HepG2 (cell line): ENCODE results near the gene TSPYL1. TPM values are rescaled to one million over a fixed set of nuclear protein-coding genes. Genes with fewer than 3 reads are reported as not detected.

Experiments
- ATAC-seq: fragments of 200-7000 bp; cut with Tn5 transposase; 3 replicates; pipeline ENCODE4 v1.9.1; 2020; ENCODE audit warnings: mild to moderate bottlenecking, moderate library complexity
- BruUV-seq: library from RNA; stranded (reverse); fragments of 400-500 nt; replicated peaks from 2 replicates; lab custom pipeline; 2021; lab: Mats Ljungman, UMichigan
- CTCF ChIA-PET: fragments of 300-600 bp; formaldehyde crosslinking; extraction: SDS; loops from one replicate; lab custom pipeline; 2021; ENCODE audit warnings: low total read pairs, inconsistent platforms, low intra/inter-chr PET ratio; lab: Yijun Ruan, JAX
- POLR2A ChIA-PET: fragments of 350-600 bp; sonication (Branson Sonifier 250); formaldehyde crosslinking; loops from one replicate; lab custom pipeline; 2020; ENCODE audit warnings: antibody characterized with exemption, inconsistent platforms; lab: Yijun Ruan, JAX
- DNase-seq: peaks from one replicate; pipeline ENCODE4 v3.0.0-alpha.2; 2015; ENCODE audit warnings: low spot score
- FAIRE-seq: peaks from 3 replicates; lab custom pipeline; 2011; peaks lifted over from hg19 to GRCh38; lab: Jason Lieb, UNC
- H2AFZ ChIP-seq: one replicate; pipeline ENCODE4 v1.6.1; 2011; ENCODE audit warnings: low read length, inconsistent platforms
- H3K27ac ChIP-seq: fragments of 300-600 bp; 3 replicates; pipeline ENCODE4 v1.8.0; 2011; ENCODE audit warnings: mixed run types, mild to moderate bottlenecking, mixed read lengths, low read length, inconsistent platforms; ENCODE audit not compliant: insufficient read depth; ENCODE audit errors: extremely low read length
- H3K27me3 ChIP-seq, 2 experiments: fragments of 200-600 bp in 1 of 2; 2 replicates in 1 of 2; 3 replicates in 1 of 2; pipeline versions ENCODE4 v1.6.0 to v1.8.0; 2011; ENCODE audit warnings: low read length in 2 of 2, mild to moderate bottlenecking in 2 of 2, moderate library complexity in 2 of 2, inconsistent platforms in 1 of 2; ENCODE audit not compliant: insufficient read depth in 2 of 2, control insufficient read depth in 1 of 2
- H3K36me3 ChIP-seq, 2 experiments: fragments of 200-600 bp in 1 of 2; replicated peaks in 1 of 2; 2 replicates in 1 of 2; 3 replicates in 1 of 2; pipeline versions ENCODE4 v1.5.1 to v1.8.0; 2011; ENCODE audit warnings: low read length in 2 of 2, inconsistent platforms in 1 of 2; ENCODE audit not compliant: insufficient read depth in 2 of 2, control insufficient read depth in 1 of 2
- H3K4me1 ChIP-seq: 2 replicates; pipeline ENCODE4 v1.5.1; 2012; ENCODE audit warnings: low read length, inconsistent platforms; ENCODE audit not compliant: insufficient read depth
- H3K4me2 ChIP-seq: 2 replicates; pipeline ENCODE4 v1.6.0; 2011; ENCODE audit warnings: low read depth, low read length, inconsistent platforms
- H3K4me3 ChIP-seq, 3 experiments: fragments of 200-600 bp in 1 of 3; sonication (generic), shearing (Covaris generic) in 1 of 3; replicated peaks in 1 of 3; 2 replicates each; pipeline ENCODE4 v1.5.1; 2011 to 2016; ENCODE audit warnings: low read length in 3 of 3, inconsistent platforms in 2 of 3, low read depth in 2 of 3, mild to moderate bottlenecking in 2 of 3, control low read depth in 1 of 3, mixed read lengths in 1 of 3; ENCODE audit not compliant: insufficient read depth in 1 of 3
- H3K79me2 ChIP-seq: one replicate; pipeline ENCODE4 v1.6.1; 2011; ENCODE audit warnings: low read length, inconsistent platforms; ENCODE audit not compliant: insufficient read depth
- H3K9ac ChIP-seq: 2 replicates; pipeline ENCODE4 v1.6.0; 2011; ENCODE audit warnings: mild to moderate bottlenecking, low read depth, low read length, inconsistent platforms; ENCODE audit not compliant: insufficient read depth
- H3K9me3 ChIP-seq: 2 replicates; pipeline ENCODE4 v1.5.1; 2012; ENCODE audit warnings: mild to moderate bottlenecking, low read length
- H4K20me1 ChIP-seq: 2 replicates; pipeline ENCODE4 v1.6.0; 2011; ENCODE audit warnings: inconsistent platforms, mild to moderate bottlenecking, low read length, moderate library complexity; ENCODE audit not compliant: insufficient read depth
- KDM6A ChIP-seq: IDR thresholded peaks from 2 replicates; pipeline ENCODE4 v1.6.1; 2016; ENCODE audit warnings: low read depth
- RELA ChIP-seq: sonication (generic); formaldehyde crosslinking; IDR thresholded peaks from 2 replicates; pipeline ENCODE4 v1.4.0; 2020; ENCODE audit warnings: missing genetic modification reagents
- RFX5 ChIP-seq: IDR thresholded peaks from 2 replicates; pipeline ENCODE4 v1.6.1; 2011; ENCODE audit warnings: low read depth, low read length, improper control_type of control experiment
- ZNF10 ChIP-seq: sonication (generic); formaldehyde crosslinking; IDR thresholded peaks from 2 replicates; pipeline ENCODE4 v1.4.0; 2020; ENCODE audit warnings: mild to moderate bottlenecking, low read depth, missing genetic modification reagents, borderline replicate concordance
- ZNF33A ChIP-seq: sonication (generic); formaldehyde crosslinking; IDR thresholded peaks from 2 replicates; pipeline ENCODE4 v1.5.1; 2020; ENCODE audit warnings: missing genetic modification reagents, mild to moderate bottlenecking, moderate library complexity, borderline replicate concordance
- ZNF746 ChIP-seq: sonication (generic); formaldehyde crosslinking; IDR thresholded peaks from 2 replicates; pipeline ENCODE4 v1.8.0; 2022; ENCODE audit warnings: mild to moderate bottlenecking, missing genetic modification reagents
- ZNF83 ChIP-seq: sonication (generic); formaldehyde crosslinking; IDR thresholded peaks from 2 replicates; pipeline ENCODE4 v1.4.0; 2020; ENCODE audit warnings: missing genetic modification reagents, mild to moderate bottlenecking, borderline replicate concordance
- ZSCAN21 ChIP-seq: sonication (generic); formaldehyde crosslinking; IDR thresholded peaks from 2 replicates; pipeline ENCODE4 v1.8.0; 2022; ENCODE audit warnings: mild to moderate bottlenecking, missing genetic modification reagents, moderate library complexity, borderline replicate concordance
- in situ Hi-C: cut with HindIII; loops from 2 replicates; pipeline ENCODE4 v1.10.0; 2017; ENCODE audit warnings: low pct_unique_long_range_greater_than_20kb; ENCODE audit not compliant: extremely low pct_ligation_motif_present
- intact Hi-C: fragments of 100-400 bp; cut with micrococcal nuclease; formaldehyde crosslinking; loops from one replicate; pipeline ENCODE4 v1.10.0; 2022; ENCODE audit not compliant: unreplicated experiment
- polyA plus RNA-seq, 8 experiments: library from polyadenylated mRNA; depleted of rRNA in 3 of 8; stranded (reverse) in 7 of 8; unstranded in 1 of 8; fragments of >200 nt; fragmentation: Illumina TruSeq in 4 of 8; extraction: Trizol in 4 of 8; gene quantifications; 2 replicates each; pipeline versions ENCODE4 v1.2.1 to v1.2.3, GENCODE V29; 2011 to 2016; ENCODE audit warnings: low read depth in 4 of 8, missing spikeins in 1 of 8, mixed read lengths in 1 of 8; ENCODE audit not compliant: insufficient read depth in 1 of 8
- total RNA-seq, 5 experiments: library from RNA; depleted of rRNA; stranded (reverse); fragments of >200 nt; fragmentation: Illumina TruSeq; extraction: Trizol; gene quantifications; 2 replicates each; pipeline ENCODE4 v1.2.3, GENCODE V29; 2016; ENCODE audit warnings: low read depth in 1 of 5
- TF ChIP-seq, protein P1 (sequence below): sonication (generic); formaldehyde crosslinking; IDR thresholded peaks from 2 replicates; pipeline ENCODE4 v1.5.0; 2020; ENCODE audit warnings: mild to moderate bottlenecking, missing genetic modification reagents

Gene TSPYL1
- total and polyA plus RNA-seq, 2 of the 13 experiments (the other 11 are each of a cell fraction or from before 2014, with no cell fraction given), result 28.3 to 93.0 TPM

DNA sequence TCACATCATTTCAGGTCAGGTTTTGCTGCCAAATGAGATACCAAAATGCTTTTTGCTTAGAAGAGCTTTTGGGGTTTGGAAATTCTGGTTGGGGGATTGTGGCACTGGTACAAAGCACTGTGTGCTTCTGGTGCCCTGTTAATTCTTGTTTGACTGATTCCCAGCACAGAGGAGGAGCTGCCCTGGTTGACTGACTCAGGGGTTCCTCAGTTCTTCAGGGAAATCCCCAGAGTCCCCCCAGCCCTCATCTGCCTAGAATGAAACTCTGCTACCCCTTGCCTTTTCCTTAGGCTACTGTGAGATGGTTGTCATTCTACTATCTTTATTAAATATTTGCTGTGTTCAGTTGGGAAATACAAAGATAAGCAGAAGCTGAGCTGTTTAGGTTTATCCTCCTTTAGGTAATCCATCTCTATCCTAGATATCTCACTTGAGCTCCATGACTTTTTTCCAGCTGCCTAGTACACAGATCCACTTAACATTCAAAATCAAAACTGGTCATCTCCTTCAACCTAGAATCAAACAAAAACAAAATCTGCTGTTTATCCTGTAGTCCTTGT lies 24.9 kb upstream of the TSPYL1 start:
- ATAC-seq, result no peak
- CTCF ChIA-PET, result no interaction called here
- no TSS peak for BruUV-seq
- H3K9ac ChIP-seq, result no peak overlapping the region
- DNase-seq, result no peak
- TF ChIP-seq RFX5 (no peak), ZNF10 (CRISPR knock-in tag) (no peak), ZNF83 (CRISPR knock-in tag) (no peak), RELA (CRISPR knock-in tag) (no peak), ZNF33A (CRISPR knock-in tag) (no peak), KDM6A (CRISPR knock-in tag) (no peak), ZNF746 (CRISPR knock-in tag) (no peak), ZSCAN21 (no peak)
- TF ChIP-seq, protein P1, sequence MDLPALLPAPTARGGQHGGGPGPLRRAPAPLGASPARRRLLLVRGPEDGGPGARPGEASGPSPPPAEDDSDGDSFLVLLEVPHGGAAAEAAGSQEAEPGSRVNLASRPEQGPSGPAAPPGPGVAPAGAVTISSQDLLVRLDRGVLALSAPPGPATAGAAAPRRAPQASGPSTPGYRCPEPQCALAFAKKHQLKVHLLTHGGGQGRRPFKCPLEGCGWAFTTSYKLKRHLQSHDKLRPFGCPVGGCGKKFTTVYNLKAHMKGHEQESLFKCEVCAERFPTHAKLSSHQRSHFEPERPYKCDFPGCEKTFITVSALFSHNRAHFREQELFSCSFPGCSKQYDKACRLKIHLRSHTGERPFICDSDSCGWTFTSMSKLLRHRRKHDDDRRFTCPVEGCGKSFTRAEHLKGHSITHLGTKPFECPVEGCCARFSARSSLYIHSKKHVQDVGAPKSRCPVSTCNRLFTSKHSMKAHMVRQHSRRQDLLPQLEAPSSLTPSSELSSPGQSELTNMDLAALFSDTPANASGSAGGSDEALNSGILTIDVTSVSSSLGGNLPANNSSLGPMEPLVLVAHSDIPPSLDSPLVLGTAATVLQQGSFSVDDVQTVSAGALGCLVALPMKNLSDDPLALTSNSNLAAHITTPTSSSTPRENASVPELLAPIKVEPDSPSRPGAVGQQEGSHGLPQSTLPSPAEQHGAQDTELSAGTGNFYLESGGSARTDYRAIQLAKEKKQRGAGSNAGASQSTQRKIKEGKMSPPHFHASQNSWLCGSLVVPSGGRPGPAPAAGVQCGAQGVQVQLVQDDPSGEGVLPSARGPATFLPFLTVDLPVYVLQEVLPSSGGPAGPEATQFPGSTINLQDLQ (CRISPR knock-in tag), result no peak
- in situ Hi-C loops, result no loop called here
- H3K4me1 ChIP-seq, result peaks cover 19% of the 10 kb centered on the region
- no peak overlapping the region for H3K4me3 ChIP-seq
- intact Hi-C loops, result no loop called here
- no peaks in the 10 kb centered on the region for H4K20me1 ChIP-seq
- H3K4me2 ChIP-seq, result no peak overlapping the region
- no peak overlapping the region for H3K27ac ChIP-seq
- no peaks in the 10 kb centered on the region for H3K9me3 ChIP-seq
- H2AFZ ChIP-seq, result no peak overlapping the region
- H3K79me2 ChIP-seq, result no peaks in the 10 kb centered on the region
- POLR2A ChIA-PET, result no interaction called here
- no peaks in the 10 kb centered on the region; a peak in 1 of 5 replicates for H3K27me3 ChIP-seq
- H3K36me3 ChIP-seq, result no peaks in the 10 kb centered on the region
- FAIRE-seq, result no peak
